Left ventricle myocardium inferior (tissue), 1 donor: ENCODE data around the gene TMEM238. TPM values are rescaled to one million over a fixed set of nuclear protein-coding genes. Genes with fewer than 3 reads are reported as not detected.
A peak's percentile ranks its signal among the peaks of the same experiment; 100 is the strongest.

Experiments
- DNase-seq: peaks from one replicate; pipeline ENCODE4 v3.0.0-alpha.2; 2020
- H3K27ac ChIP-seq: fragments of 200-600 bp; replicated peaks from 2 replicates; pipeline ENCODE4 v1.8.0; 2021
- H3K27me3 ChIP-seq: fragments of 200-600 bp; 2 replicates; pipeline ENCODE4 v1.8.0; 2021; ENCODE audit warnings: low read depth
- H3K36me3 ChIP-seq: fragments of 200-600 bp; 2 replicates; pipeline ENCODE4 v1.8.0; 2021
- H3K4me1 ChIP-seq: fragments of 200-600 bp; 2 replicates; pipeline ENCODE4 v1.8.0; 2021
- H3K4me3 ChIP-seq: fragments of 200-600 bp; 2 replicates; pipeline ENCODE4 v1.8.0; 2021; ENCODE audit warnings: mild to moderate bottlenecking, moderate library complexity
- H3K9me3 ChIP-seq: fragments of 200-600 bp; replicated peaks from 2 replicates; pipeline ENCODE4 v1.8.0; 2021
- CTCF ChIP-seq: fragments of 200-600 bp; IDR thresholded peaks from 2 replicates; pipeline ENCODE4 v1.8.0; 2021; ENCODE audit warnings: antibody characterized with exemption, mild to moderate bottlenecking, borderline replicate concordance
- intact Hi-C: fragments of 100-400 bp; cut with micrococcal nuclease; formaldehyde crosslinking; loops from one replicate; pipeline ENCODE4 v1.11.0; 2022
- total RNA-seq: library from RNA; stranded (reverse); fragmentation: NEBNext Ultra II Directional; extraction: Animal tissue kit (Norgen Biotek cat#: 25700); gene quantifications from one replicate; pipeline ENCODE4 v1.2.1, GENCODE V29; 2021
- donor health status: DM: no; HTN: yes; CAD: no; lungs with severe emphysema.

TMEM238 gene
- total RNA-seq, 1 donor from 2014 or later, result 0.69 TPM

DNA sequence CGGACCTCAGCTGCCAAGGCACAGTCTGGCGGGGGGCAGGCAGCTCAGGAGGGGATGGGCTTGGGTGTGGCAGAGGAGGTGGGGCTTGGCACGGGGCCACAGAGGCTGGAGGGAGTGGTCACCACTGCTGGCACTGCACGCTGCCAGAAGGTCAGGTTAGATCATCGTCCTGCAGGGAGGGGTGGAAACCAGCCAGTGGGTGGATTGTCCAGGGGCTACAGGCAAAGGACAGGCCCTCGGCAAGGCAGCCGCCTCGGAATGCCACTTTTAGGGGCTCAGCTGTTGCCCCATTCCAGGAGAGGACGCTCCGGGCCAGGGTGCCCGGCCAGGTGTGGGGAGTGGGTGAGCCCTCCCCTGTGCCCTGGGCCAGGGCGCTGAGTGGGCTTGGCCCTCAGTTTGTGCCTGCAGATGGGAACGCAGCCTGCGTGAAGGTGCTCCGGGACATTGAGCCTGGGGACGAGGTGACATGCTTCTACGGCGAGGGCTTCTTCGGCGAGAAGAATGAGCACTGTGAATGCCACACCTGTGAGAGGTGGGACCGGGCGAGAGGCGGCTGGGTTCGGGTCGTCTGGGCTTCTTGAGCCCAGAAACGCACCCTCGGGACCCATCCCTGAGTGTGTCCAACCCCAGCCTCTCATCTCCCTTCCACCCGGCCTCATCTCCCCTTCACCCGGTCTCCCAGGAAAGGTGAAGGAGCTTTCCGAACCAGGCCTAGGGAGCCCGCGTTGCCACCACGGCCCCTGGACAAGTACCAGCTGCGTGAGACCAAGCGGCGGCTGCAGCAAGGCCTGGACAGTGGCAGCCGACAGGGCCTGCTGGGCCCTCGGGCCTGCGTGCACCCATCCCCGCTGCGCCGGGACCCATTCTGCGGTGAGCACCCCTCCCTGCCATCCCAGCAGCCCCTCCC lies 38.0 kb downstream of the TMEM238 start:
- H3K27ac ChIP-seq, result no peak overlapping the region
- no peak overlapping the region for H3K4me3 ChIP-seq
- intact Hi-C loops, result no loop called here
- no peaks in the 10 kb centered on the region for H3K9me3 ChIP-seq
- peak; percentile 45 for DNase-seq
- peaks cover 8% of the 10 kb centered on the region for H3K4me1 ChIP-seq
- H3K36me3 ChIP-seq, result peaks cover 30% of the 10 kb centered on the region
- peaks cover 14% of the 10 kb centered on the region for H3K27me3 ChIP-seq
- TF ChIP-seq CTCF, result no peak

DNA sequence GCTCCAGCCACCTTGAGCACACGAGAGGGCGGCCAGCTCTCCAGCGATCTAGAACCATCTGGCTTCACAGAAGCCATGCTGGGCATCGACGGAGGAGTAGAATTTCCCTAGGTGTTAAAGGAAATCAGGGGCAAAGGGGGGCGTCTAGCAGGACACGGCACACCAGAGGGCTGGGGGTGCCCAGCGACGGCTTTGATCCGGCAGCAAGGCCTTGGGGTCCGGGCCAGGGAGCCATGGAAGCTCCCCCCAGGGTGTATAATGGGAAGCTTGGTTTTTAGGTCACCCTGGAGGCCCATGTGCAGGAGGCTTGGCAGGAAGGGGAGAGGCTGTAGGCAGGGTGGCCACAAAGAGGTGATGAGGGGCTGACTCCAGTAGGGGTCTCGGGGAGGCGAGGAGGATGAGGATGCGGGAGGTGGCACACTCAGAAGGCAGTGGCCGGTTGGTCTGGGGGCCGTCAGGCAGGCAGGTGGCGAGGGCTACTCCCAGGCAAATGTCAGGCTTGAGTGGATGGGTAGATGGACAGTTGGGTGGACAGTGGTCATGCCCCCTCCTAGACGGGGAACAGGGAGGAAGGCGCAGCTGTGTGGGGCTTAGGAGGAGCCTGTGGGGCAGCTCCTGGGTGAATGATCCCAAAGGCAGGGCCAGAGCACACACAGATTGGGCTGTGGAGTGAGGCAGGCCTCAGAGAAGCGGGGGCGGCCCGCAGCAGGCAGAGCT lies 38.8 kb downstream of the TMEM238 start:
- Histone ChIP-seq H3K9me3 (no peaks in the 10 kb centered on the region), H3K4me1 (peaks cover 16% of the 10 kb centered on the region), H3K4me3 (no peak overlapping the region), H3K36me3 (peaks cover 30% of the 10 kb centered on the region), H3K27ac (no peak overlapping the region), H3K27me3 (peaks cover 5% of the 10 kb centered on the region)
- TF ChIP-seq CTCF, result no peak
- no peak for DNase-seq
- intact Hi-C loops, result no loop called here

GRCh38 chr19:55344444-55344843 lies 39.6 kb downstream of the TMEM238 start:
- DNase-seq, result no peak
- intact Hi-C loops, result no loop called here
- H3K36me3 ChIP-seq, result peaks cover 30% of the 10 kb centered on the region
- peaks cover 22% of the 10 kb centered on the region for H3K4me1 ChIP-seq
- no peak for TF ChIP-seq CTCF
- H3K9me3 ChIP-seq, result no peaks in the 10 kb centered on the region
- no peak overlapping the region for H3K4me3 ChIP-seq
- H3K27ac ChIP-seq, result no peak overlapping the region
- no peaks in the 10 kb centered on the region for H3K27me3 ChIP-seq

DNA sequence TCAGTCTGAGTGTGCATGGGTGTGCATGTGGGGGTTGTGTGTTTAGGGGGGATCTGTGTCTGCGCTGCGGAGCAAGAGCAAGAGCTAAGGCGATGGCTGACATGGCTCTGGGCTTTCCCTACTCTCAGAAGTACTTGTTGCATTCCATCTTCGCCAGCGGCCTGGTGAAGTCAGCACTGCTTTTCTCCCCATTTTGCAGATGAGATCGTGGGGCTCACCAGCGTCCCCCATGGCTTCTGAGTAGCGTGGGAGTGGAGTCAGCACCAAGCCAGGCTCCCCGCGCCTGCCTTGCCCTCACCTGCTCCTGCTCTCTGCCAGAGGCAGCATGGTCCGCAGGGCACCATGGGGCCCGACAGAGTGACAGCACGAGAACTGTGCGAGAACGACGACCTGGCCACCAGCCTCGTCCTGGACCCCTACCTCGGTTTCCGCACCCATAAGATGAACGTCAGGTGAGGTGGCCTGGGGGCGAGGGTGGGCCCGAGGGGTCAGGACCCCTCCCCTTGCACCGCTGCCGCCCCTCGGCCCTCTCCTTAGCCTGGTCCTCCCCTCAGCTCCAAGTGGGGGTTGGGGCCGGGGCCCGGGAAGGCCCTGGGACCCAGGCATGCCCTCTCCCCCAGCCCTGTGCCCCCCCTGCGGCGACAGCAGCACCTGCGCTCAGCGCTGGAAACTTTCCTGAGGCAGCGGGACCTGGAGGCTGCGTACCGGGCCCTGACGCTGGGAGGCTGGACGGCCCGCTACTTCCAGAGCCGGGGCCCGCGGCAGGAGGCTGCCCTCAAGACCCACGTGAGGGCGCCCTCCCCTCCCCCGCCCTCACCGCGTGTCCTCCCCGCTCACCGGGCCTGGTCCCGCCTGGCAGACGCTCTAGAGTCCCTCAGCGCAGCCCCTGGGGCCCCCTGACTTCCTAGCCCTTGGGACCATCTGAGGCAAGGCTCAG lies 42.2 kb downstream of the TMEM238 start:
- Histone ChIP-seq H3K4me1 (peaks cover 28% of the 10 kb centered on the region), H3K27me3 (no peaks in the 10 kb centered on the region), H3K36me3 (peaks cover 29% of the 10 kb centered on the region), H3K9me3 (no peaks in the 10 kb centered on the region), H3K27ac (no peak overlapping the region), H3K4me3 (peak overlapping the region; percentile 75)
- intact Hi-C loops, result no loop called here
- TF ChIP-seq CTCF, result no peak
- DNase-seq, result no peak

GRCh38 chr19:55341171-55341588 lies 42.9 kb downstream of the TMEM238 start:
- intact Hi-C loops, result no loop called here
- Histone ChIP-seq H3K4me1 (peaks cover 28% of the 10 kb centered on the region), H3K27ac (no peak overlapping the region), H3K9me3 (no peaks in the 10 kb centered on the region), H3K4me3 (peak overlapping the region; percentile 75), H3K27me3 (no peaks in the 10 kb centered on the region), H3K36me3 (peaks cover 23% of the 10 kb centered on the region)
- peak; percentile 74 for DNase-seq
- no peak for TF ChIP-seq CTCF
